CD8-positive, alpha-beta memory T cell (primary cell): Measurements from ENCODE around the gene EDIL3. TPM values are rescaled to one million over a fixed set of nuclear protein-coding genes. Genes with fewer than 3 reads are reported as not detected.

Source experiments
- CTCF ChIA-PET: fragments of 350-600 bp; sonication (Branson Sonifier 250); formaldehyde crosslinking; loops from one replicate; lab custom pipeline; 2021; ENCODE audit warnings: antibody characterized with exemption; lab: Charles Lee
- POLR2A ChIA-PET: fragments of 350-600 bp; sonication (Branson Sonifier 250); formaldehyde crosslinking; loops from one replicate; lab custom pipeline; 2021; ENCODE audit warnings: antibody characterized with exemption; lab: Charles Lee
- DNase-seq, 5 donors: peaks; one replicate each; pipeline versions ENCODE4 v3.0.0 to v3.0.0-alpha.2; 2020 to 2022; ENCODE audit warnings: mixed read lengths in 1 of 5
- H3K27ac ChIP-seq: one replicate; pipeline ENCODE4 v1.7.0; 2013; ENCODE audit warnings: low read depth, mild to moderate bottlenecking, low read length, moderate library complexity
- H3K27me3 ChIP-seq: 2 replicates; pipeline ENCODE4 v1.7.0; 2013; ENCODE audit warnings: low read length, mild to moderate bottlenecking; ENCODE audit not compliant: insufficient read depth, poor library complexity, severe bottlenecking
- H3K36me3 ChIP-seq: 2 replicates; pipeline ENCODE4 v1.7.0; 2013; ENCODE audit warnings: mild to moderate bottlenecking, low read length, moderate library complexity; ENCODE audit not compliant: insufficient read depth
- H3K4me1 ChIP-seq: 2 replicates; pipeline ENCODE4 v1.7.0; 2013; ENCODE audit warnings: mild to moderate bottlenecking, low read length, moderate library complexity; ENCODE audit not compliant: insufficient read depth
- H3K4me3 ChIP-seq: 2 replicates; pipeline ENCODE4 v1.7.0; 2013; ENCODE audit warnings: mild to moderate bottlenecking, low read length
- H3K9me3 ChIP-seq: 2 replicates; pipeline ENCODE4 v1.7.0; 2013; ENCODE audit warnings: mild to moderate bottlenecking, low read length
- H3K27ac Mint-ChIP-seq, 8 donors: one replicate each; pipeline ENCODE4 v1.8.0; 2020 to 2021; ENCODE audit warnings: mixed read lengths in 8 of 8, mild to moderate bottlenecking in 6 of 8, inconsistent platforms in 3 of 8, moderate library complexity in 3 of 8
- H3K27me3 Mint-ChIP-seq, 2 donors: one replicate each; pipeline ENCODE4 v1.8.0; 2020 to 2021; ENCODE audit warnings: mixed read lengths in 2 of 2, mild to moderate bottlenecking in 1 of 2, moderate library complexity in 1 of 2
- H3K36me3 Mint-ChIP-seq, 3 donors: one replicate each; pipeline ENCODE4 v1.8.0; 2020 to 2021; ENCODE audit warnings: mixed read lengths in 3 of 3, inconsistent platforms in 1 of 3, mild to moderate bottlenecking in 1 of 3
- H3K4me1 Mint-ChIP-seq, 3 donors: one replicate each; pipeline ENCODE4 v1.8.0; 2020 to 2021; ENCODE audit warnings: mixed read lengths in 3 of 3, inconsistent platforms in 1 of 3, mild to moderate bottlenecking in 1 of 3
- H3K4me3 Mint-ChIP-seq, 7 donors: one replicate each; pipeline ENCODE4 v1.8.0; 2020 to 2021; ENCODE audit warnings: mixed read lengths in 7 of 7, mild to moderate bottlenecking in 6 of 7, moderate library complexity in 4 of 7, inconsistent platforms in 2 of 7
- H3K9me3 Mint-ChIP-seq, 5 donors: one replicate each; pipeline ENCODE4 v1.8.0; 2020 to 2022; ENCODE audit warnings: mixed read lengths in 5 of 5, mild to moderate bottlenecking in 3 of 5, moderate library complexity in 2 of 5, inconsistent platforms in 1 of 5
- polyA plus RNA-seq: library from polyadenylated mRNA; unstranded; fragments of 300-500 nt; fragmentation: Illumina TruSeq; gene quantifications from one replicate; pipeline ENCODE4 v1.2.3, GENCODE V29; 2021
- total RNA-seq, 2 experiments: library from RNA; stranded (reverse); gene quantifications; one replicate each; pipeline ENCODE4 v1.2.3, GENCODE V29; 2021

Gene EDIL3
- total and polyA plus RNA-seq, 3 experiments from 2014 or later, result not detected

- H3K27ac ChIP-seq, result no peak overlapping the region
- Mint-ChIP-seq H3K27me3 (no peaks in the 10 kb centered on the region), H3K4me1 (no peaks in the 10 kb centered on the region), H3K27ac (no peak overlapping the region), H3K36me3 (no peaks in the 10 kb centered on the region), H3K9me3 (peaks cover 0 to 8% (median 4%) of the 10 kb centered on the region in 5 donors), H3K4me3 (no peak overlapping the region)
- no peaks in the 10 kb centered on the region for H3K27me3 ChIP-seq
- H3K36me3 ChIP-seq, result no peaks in the 10 kb centered on the region
- CTCF ChIA-PET, result no interaction called here
- H3K4me1 ChIP-seq, result no peaks in the 10 kb centered on the region
- no peaks in the 10 kb centered on the region for H3K9me3 ChIP-seq
- no peak for DNase-seq
- H3K4me3 ChIP-seq, result no peak overlapping the region
- POLR2A ChIA-PET, result no interaction called here
These were observed 396.4 kb downstream of the EDIL3 start for GRCh38 chr5:83988293-83988685.

DNA sequence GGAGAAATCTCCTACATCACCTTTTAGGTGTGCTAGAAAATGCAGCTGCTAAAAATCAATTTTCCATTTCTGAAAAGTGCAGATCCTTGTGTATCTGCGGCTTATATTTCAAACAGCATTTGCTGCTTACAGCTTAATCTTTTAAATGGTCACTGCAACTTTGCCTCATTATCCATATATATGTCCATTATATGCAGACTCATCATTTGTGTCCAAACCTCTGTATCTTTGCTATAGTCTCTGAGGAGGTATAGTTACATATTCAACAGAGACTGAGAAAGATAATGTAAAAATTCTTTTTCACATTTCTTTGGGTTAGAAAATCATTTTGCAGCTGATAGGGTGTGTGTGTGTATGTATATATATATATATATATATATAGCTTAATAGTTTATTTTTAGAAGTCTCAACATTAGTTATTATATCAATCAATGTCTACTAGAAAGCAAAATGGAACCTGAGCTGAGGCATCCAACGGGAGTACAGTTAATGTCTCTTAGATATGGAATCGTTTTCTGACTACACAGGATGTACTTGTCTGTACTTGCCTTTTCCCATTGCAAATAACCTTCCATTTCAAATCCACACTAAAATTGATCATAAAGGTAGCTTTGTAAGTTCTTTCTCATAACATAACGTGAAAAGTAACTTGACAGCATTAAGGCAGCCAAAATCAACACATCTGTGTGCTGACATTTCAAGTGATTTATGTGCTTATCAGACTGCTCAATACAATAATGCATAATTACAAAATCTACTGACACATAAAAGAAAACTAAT lies 397.0 kb downstream of the EDIL3 start:
- H3K4me1 Mint-ChIP-seq, result no peaks in the 10 kb centered on the region
- no peak for DNase-seq
- H3K27ac Mint-ChIP-seq, result no peak overlapping the region
- Histone ChIP-seq H3K36me3 (no peaks in the 10 kb centered on the region), H3K9me3 (no peaks in the 10 kb centered on the region), H3K27me3 (no peaks in the 10 kb centered on the region), H3K4me3 (no peak overlapping the region), H3K4me1 (no peaks in the 10 kb centered on the region), H3K27ac (no peak overlapping the region)
- H3K4me3 Mint-ChIP-seq, result no peak overlapping the region
- CTCF ChIA-PET, result no interaction called here
- H3K36me3 Mint-ChIP-seq, result no peaks in the 10 kb centered on the region
- H3K27me3 Mint-ChIP-seq, result no peaks in the 10 kb centered on the region
- H3K9me3 Mint-ChIP-seq, result peaks cover 1 to 8% (median 7%) of the 10 kb centered on the region in 5 donors
- POLR2A ChIA-PET, result no interaction called here

DNA sequence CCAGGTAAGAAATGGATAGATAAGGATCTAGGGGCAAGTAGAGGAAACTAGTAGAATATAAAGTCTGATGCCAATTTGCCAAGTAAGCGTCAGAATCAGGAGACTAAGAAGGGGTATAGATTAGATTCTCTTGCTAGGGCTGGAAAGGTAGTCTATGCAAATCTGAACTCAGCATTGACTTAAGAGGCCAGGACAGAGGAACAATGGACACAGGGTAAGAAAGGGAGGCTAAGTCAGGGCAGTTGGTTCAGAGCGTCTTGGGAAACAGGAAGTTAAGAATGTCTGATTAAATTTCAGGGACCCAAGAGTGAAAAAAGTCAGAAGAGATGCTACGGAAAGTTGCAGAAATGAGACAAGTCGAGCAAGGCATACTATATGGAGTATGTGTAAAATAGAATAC lies 400.8 kb downstream of the EDIL3 start:
- Mint-ChIP-seq H3K36me3 (no peaks in the 10 kb centered on the region), H3K27me3 (no peaks in the 10 kb centered on the region), H3K27ac (no peak overlapping the region), H3K9me3 (peaks cover 1 to 9% (median 3%) of the 10 kb centered on the region in 5 donors), H3K4me1 (no peaks in the 10 kb centered on the region), H3K4me3 (no peak overlapping the region)
- no peak overlapping the region for H3K27ac ChIP-seq
- no peaks in the 10 kb centered on the region for H3K27me3 ChIP-seq
- no peak overlapping the region for H3K4me3 ChIP-seq
- CTCF ChIA-PET, result no interaction called here
- H3K36me3 ChIP-seq, result no peaks in the 10 kb centered on the region
- H3K4me1 ChIP-seq, result no peaks in the 10 kb centered on the region
- H3K9me3 ChIP-seq, result no peaks in the 10 kb centered on the region
- no peak for DNase-seq
- POLR2A ChIA-PET, result no interaction called here

DNA sequence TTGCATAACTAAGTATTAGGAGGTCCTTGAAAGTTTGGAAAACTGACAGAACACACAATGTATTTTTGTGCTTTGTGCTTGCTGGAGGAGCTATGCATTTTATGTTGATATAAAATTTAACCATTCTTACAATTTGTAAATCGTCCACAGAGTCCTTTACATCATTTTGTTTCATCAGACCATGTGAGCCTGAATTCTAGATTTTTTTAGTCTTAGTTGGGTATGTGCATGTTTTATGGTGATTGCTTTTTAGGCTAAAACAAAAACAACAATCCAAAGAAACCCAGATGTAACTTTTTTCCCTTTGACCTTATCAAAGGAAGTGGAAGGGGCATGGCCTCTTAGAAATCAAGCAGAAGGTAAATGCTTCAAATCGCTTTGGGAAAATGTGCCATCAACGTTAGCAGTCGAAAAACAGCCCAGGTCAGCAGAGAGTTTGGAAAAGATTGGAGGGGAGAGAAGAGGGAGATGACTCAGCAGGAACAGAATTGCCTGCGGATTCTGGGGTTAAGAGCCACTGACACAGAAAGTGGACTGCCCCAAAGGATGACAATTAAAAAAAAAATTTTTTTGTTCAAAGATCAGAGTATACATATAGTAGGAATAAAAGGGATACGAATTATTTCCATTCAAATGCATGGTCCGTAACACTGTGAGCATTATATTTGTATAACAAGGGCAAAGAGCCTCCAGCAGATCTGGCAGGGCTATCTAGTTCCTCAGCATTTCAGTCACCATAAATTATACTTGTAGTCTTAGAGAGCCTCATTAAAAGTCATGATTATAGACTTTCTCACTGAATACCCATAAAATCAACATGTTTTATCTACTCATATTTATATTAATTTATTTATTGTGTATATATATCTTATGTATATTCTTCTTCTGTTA lies 410.5 kb downstream of the EDIL3 start:
- Histone ChIP-seq H3K4me1 (no peaks in the 10 kb centered on the region), H3K36me3 (no peaks in the 10 kb centered on the region), H3K27ac (no peak overlapping the region), H3K9me3 (no peaks in the 10 kb centered on the region), H3K27me3 (no peaks in the 10 kb centered on the region), H3K4me3 (no peak overlapping the region)
- ChIA-PET POLR2A (no interaction called here), CTCF (no interaction called here)
- Mint-ChIP-seq H3K9me3 (peaks cover 0 to 5% (median 0%) of the 10 kb centered on the region in 5 donors), H3K27me3 (no peaks in the 10 kb centered on the region), H3K4me3 (no peak overlapping the region), H3K36me3 (no peaks in the 10 kb centered on the region), H3K4me1 (no peaks in the 10 kb centered on the region), H3K27ac (no peak overlapping the region)
- DNase-seq, result no peak

- no peak overlapping the region for H3K4me3 Mint-ChIP-seq
- CTCF ChIA-PET, result no interaction called here
- Histone ChIP-seq H3K36me3 (no peaks in the 10 kb centered on the region), H3K27ac (no peak overlapping the region), H3K27me3 (no peaks in the 10 kb centered on the region), H3K4me1 (no peaks in the 10 kb centered on the region), H3K9me3 (no peaks in the 10 kb centered on the region), H3K4me3 (no peak overlapping the region)
- POLR2A ChIA-PET, result no interaction called here
- H3K4me1 Mint-ChIP-seq, result no peaks in the 10 kb centered on the region
- DNase-seq, result no peak
- H3K36me3 Mint-ChIP-seq, result no peaks in the 10 kb centered on the region
- no peak overlapping the region for H3K27ac Mint-ChIP-seq
- peaks cover 0 to 5% (median 0%) of the 10 kb centered on the region in 5 donors for H3K9me3 Mint-ChIP-seq
- no peaks in the 10 kb centered on the region for H3K27me3 Mint-ChIP-seq
These were observed 411.8 kb downstream of the EDIL3 start for GRCh38 chr5:83972909-83973308.

GRCh38 chr5:83972236-83972635 lies 412.4 kb downstream of the EDIL3 start:
- Mint-ChIP-seq H3K27ac (no peak overlapping the region), H3K27me3 (no peaks in the 10 kb centered on the region), H3K4me3 (no peak overlapping the region), H3K9me3 (peaks cover 0 to 5% (median 0%) of the 10 kb centered on the region in 5 donors), H3K4me1 (no peaks in the 10 kb centered on the region), H3K36me3 (no peaks in the 10 kb centered on the region)
- no peak overlapping the region for H3K4me3 ChIP-seq
- no peak for DNase-seq
- CTCF ChIA-PET, result no interaction called here
- no peaks in the 10 kb centered on the region for H3K4me1 ChIP-seq
- POLR2A ChIA-PET, result no interaction called here
- H3K9me3 ChIP-seq, result no peaks in the 10 kb centered on the region
- no peaks in the 10 kb centered on the region for H3K36me3 ChIP-seq
- no peaks in the 10 kb centered on the region for H3K27me3 ChIP-seq
- no peak overlapping the region for H3K27ac ChIP-seq

GRCh38 chr5:83967417-83967816 lies 417.3 kb downstream of the EDIL3 start:
- H3K27me3 ChIP-seq, result no peaks in the 10 kb centered on the region
- ChIA-PET POLR2A (no interaction called here), CTCF (no interaction called here)
- H3K27me3 Mint-ChIP-seq, result no peaks in the 10 kb centered on the region
- H3K36me3 Mint-ChIP-seq, result no peaks in the 10 kb centered on the region
- no peak overlapping the region for H3K4me3 Mint-ChIP-seq
- no peaks in the 10 kb centered on the region for H3K36me3 ChIP-seq
- no peaks in the 10 kb centered on the region for H3K9me3 ChIP-seq
- no peak for DNase-seq
- no peak overlapping the region for H3K4me3 ChIP-seq
- H3K4me1 ChIP-seq, result no peaks in the 10 kb centered on the region
- H3K4me1 Mint-ChIP-seq, result no peaks in the 10 kb centered on the region
- no peak overlapping the region for H3K27ac Mint-ChIP-seq
- no peak overlapping the region for H3K27ac ChIP-seq
- H3K9me3 Mint-ChIP-seq, result no peaks in the 10 kb centered on the region

- H3K9me3 ChIP-seq, result no peaks in the 10 kb centered on the region
- H3K4me1 ChIP-seq, result no peaks in the 10 kb centered on the region
- Mint-ChIP-seq H3K9me3 (peaks cover 0 to 5% (median 0%) of the 10 kb centered on the region in 5 donors), H3K27ac (no peak overlapping the region), H3K36me3 (no peaks in the 10 kb centered on the region), H3K27me3 (no peaks in the 10 kb centered on the region), H3K4me1 (no peaks in the 10 kb centered on the region), H3K4me3 (no peak overlapping the region)
- no peak overlapping the region for H3K27ac ChIP-seq
- no peaks in the 10 kb centered on the region for H3K27me3 ChIP-seq
- CTCF ChIA-PET, result no interaction called here
- POLR2A ChIA-PET, result no interaction called here
- H3K36me3 ChIP-seq, result no peaks in the 10 kb centered on the region
- no peak overlapping the region for H3K4me3 ChIP-seq
- no peak for DNase-seq
These were observed 419.2 kb downstream of the EDIL3 start for GRCh38 chr5:83965441-83965840.
